Measurements from ENCODE around the gene HMCN2.

The HMCN2 gene

DNA sequence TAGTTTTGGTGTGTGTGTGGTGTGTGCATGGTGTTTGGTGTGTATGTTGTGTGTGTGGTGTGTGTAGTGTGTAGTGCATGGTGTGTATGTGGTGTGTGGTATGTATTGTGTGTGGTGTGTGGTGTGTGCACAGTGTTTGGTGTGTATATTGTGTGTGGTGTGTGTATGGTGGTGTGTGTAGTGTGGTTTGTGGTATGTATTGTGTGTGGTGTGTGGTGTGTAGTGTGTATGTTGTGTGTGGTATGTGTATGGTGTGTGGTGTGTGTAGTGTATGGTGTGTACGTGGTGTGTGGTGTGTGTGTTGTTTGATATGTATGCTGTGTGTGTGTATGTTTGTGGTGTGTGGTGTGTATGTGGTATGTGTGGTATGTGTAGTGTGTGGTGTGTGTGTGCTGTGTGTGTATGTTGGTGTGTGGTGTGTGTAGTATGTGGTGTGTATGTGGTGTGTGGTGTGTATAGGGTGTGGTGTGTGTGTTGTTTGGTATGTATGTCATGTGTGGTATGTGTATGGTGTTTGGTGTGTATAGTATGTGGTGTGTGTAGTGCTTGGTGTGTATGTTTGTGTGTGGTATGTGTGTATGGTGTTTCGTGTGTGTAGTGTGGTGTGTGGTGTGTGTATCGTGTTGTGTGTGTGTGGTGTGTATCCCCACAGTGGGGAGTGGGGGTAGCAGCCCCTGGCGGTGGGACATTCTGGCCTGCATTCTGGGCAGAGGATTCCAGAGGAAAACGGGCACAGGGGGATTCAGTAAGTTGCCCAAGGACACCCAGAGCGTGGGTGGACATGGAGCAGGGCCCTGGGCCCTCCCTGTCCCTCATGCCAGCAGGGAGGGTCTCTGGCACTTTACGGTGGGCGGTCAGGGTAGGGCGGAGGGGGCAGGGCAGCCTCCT, 79.7 kb downstream of the HMCN2 start:
- Histone ChIP-seq H3K9me3 (ENCODE audit: insufficient read depth, low read length) (no peaks in the 10 kb centered on the region), H3K79me2 (ENCODE audit: low read length) (no peaks in the 10 kb centered on the region), H3K4me3 (ENCODE audit: low read length) (no peak overlapping the region), H3K4me2 (ENCODE audit: low read length) (no peak overlapping the region), H3K27ac (ENCODE audit: low read length) (no peak overlapping the region), H3K9ac (ENCODE audit: low read length) (no peak overlapping the region), H4K20me1 (ENCODE audit: insufficient read depth, low read length) (no peaks in the 10 kb centered on the region), H3K4me1 (ENCODE audit: low read length) (no peaks in the 10 kb centered on the region), H3K27me3 (ENCODE audit: low read depth, low read length) (no peaks in the 10 kb centered on the region), H3K36me3 (replicated peaks; ENCODE audit: low read depth, low read length) (no peaks in the 10 kb centered on the region), H2AFZ (ENCODE audit: low read depth, low read length) (no peak overlapping the region)
- TF ChIP-seq, protein P1, sequence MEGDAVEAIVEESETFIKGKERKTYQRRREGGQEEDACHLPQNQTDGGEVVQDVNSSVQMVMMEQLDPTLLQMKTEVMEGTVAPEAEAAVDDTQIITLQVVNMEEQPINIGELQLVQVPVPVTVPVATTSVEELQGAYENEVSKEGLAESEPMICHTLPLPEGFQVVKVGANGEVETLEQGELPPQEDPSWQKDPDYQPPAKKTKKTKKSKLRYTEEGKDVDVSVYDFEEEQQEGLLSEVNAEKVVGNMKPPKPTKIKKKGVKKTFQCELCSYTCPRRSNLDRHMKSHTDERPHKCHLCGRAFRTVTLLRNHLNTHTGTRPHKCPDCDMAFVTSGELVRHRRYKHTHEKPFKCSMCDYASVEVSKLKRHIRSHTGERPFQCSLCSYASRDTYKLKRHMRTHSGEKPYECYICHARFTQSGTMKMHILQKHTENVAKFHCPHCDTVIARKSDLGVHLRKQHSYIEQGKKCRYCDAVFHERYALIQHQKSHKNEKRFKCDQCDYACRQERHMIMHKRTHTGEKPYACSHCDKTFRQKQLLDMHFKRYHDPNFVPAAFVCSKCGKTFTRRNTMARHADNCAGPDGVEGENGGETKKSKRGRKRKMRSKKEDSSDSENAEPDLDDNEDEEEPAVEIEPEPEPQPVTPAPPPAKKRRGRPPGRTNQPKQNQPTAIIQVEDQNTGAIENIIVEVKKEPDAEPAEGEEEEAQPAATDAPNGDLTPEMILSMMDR (IDR thresholded peaks at IDR 0.05; ENCODE audit: low read depth, low read length), result no peak
- no peak for TF ChIP-seq EZH2phosphoT487 (IDR thresholded peaks at IDR 0.05; ENCODE audit: low read depth)

DNA sequence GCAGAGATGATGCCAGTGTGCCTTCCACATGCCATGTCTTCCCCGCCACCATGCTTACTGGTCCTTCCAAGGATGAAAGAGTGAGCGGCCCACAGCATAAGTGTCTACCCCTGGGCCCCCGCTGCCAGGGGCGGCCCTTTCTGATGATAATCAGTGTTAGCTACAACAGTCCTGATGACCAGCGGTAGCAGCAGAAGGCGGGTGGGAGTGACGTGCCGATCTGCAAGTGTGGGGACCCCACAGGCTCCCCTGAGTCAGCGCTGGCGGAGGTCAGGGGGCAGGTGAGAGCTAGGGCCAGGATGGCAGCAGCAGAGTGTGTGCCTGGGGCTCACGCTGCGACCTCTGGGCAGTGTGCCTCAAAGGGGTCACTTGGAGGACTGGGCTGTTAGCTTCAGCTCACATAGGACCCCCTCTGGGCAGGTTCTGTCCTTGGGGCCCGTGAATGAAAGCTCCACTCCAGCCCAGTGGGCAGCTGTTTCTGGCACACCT, 80.4 kb downstream of the HMCN2 start:
- no peaks in the 10 kb centered on the region for H3K9me3 ChIP-seq (ENCODE audit: insufficient read depth, low read length)
- H3K9ac ChIP-seq (ENCODE audit: low read length), result no peak overlapping the region
- H4K20me1 ChIP-seq (ENCODE audit: insufficient read depth, low read length), result no peaks in the 10 kb centered on the region
- no peaks in the 10 kb centered on the region for H3K4me1 ChIP-seq (ENCODE audit: low read length)
- no peaks in the 10 kb centered on the region for H3K36me3 ChIP-seq (replicated peaks; ENCODE audit: low read depth, low read length)
- H3K4me3 ChIP-seq (ENCODE audit: low read length), result no peak overlapping the region
- no peaks in the 10 kb centered on the region for H3K79me2 ChIP-seq (ENCODE audit: low read length)
- TF ChIP-seq, protein P1 (IDR thresholded peaks at IDR 0.05; ENCODE audit: low read depth, low read length), result no peak
- TF ChIP-seq EZH2phosphoT487 (IDR thresholded peaks at IDR 0.05; ENCODE audit: low read depth), result no peak
- H3K27ac ChIP-seq (ENCODE audit: low read length), result no peak overlapping the region
- no peak overlapping the region for H3K4me2 ChIP-seq (ENCODE audit: low read length)
- no peak overlapping the region for H2AFZ ChIP-seq (ENCODE audit: low read depth, low read length)
- H3K27me3 ChIP-seq (ENCODE audit: low read depth, low read length), result no peaks in the 10 kb centered on the region

DNA sequence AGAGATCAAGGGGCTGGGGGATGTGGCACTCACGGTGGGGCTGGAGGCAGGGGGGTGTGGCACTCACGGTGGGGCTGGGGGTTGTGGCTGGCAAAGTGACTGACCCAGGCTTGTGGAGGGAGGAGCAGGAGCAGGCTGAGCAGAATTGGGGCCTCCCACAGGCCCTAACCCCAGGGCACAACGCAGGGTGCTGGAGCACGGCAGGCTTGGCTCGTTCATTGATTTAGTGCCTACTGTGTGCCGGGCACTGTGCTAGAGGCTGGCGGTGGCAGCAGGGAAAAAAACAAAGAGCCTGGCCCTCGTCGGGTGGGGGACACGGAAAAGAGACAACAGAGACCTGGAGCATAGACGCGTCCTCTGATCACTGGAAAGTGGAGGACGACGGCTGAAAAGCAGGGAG, 80.9 kb downstream of the HMCN2 start:
- Histone ChIP-seq H3K27ac (ENCODE audit: low read length) (no peak overlapping the region), H2AFZ (ENCODE audit: low read depth, low read length) (no peak overlapping the region), H3K79me2 (ENCODE audit: low read length) (no peaks in the 10 kb centered on the region), H3K4me3 (ENCODE audit: low read length) (no peak overlapping the region), H3K27me3 (ENCODE audit: low read depth, low read length) (no peaks in the 10 kb centered on the region), H3K36me3 (replicated peaks; ENCODE audit: low read depth, low read length) (no peaks in the 10 kb centered on the region), H4K20me1 (ENCODE audit: insufficient read depth, low read length) (no peaks in the 10 kb centered on the region), H3K4me1 (ENCODE audit: low read length) (no peaks in the 10 kb centered on the region), H3K4me2 (ENCODE audit: low read length) (no peak overlapping the region), H3K9ac (ENCODE audit: low read length) (no peak overlapping the region), H3K9me3 (ENCODE audit: insufficient read depth, low read length) (no peaks in the 10 kb centered on the region)
- TF ChIP-seq EZH2phosphoT487 (IDR thresholded peaks at IDR 0.05; ENCODE audit: low read depth), result no peak
- TF ChIP-seq, protein P1 (IDR thresholded peaks at IDR 0.05; ENCODE audit: low read depth, low read length), result no peak

DNA sequence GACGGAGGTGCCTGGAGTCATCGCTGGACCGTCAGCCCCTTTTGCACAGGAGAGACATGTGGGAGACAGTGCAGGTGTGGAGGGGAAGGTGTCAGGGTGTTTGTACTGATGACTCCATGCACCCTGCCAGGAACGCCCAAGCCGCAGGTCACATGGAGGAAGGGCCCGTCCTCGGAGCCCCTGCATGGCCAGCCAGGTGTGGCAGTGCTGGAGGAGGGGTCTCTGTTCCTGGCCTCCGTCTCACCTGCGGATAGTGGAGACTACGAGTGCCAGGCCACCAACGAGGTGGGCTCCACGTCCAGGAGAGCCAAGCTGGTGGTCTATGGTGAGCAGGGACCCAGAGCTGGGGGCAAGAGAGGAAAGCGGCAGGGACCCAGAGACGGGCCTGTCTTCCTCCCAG, 81.5 kb downstream of the HMCN2 start:
- TF ChIP-seq, protein P1 (IDR thresholded peaks at IDR 0.05; ENCODE audit: low read depth, low read length), result no peak
- TF ChIP-seq EZH2phosphoT487 (IDR thresholded peaks at IDR 0.05; ENCODE audit: low read depth), result no peak
- no peak overlapping the region for H3K9ac ChIP-seq (ENCODE audit: low read length)
- H3K36me3 ChIP-seq (replicated peaks; ENCODE audit: low read depth, low read length), result no peaks in the 10 kb centered on the region
- no peak overlapping the region for H3K27ac ChIP-seq (ENCODE audit: low read length)
- no peaks in the 10 kb centered on the region for H3K79me2 ChIP-seq (ENCODE audit: low read length)
- no peaks in the 10 kb centered on the region for H3K9me3 ChIP-seq (ENCODE audit: insufficient read depth, low read length)
- no peak overlapping the region for H3K4me3 ChIP-seq (ENCODE audit: low read length)
- H3K4me1 ChIP-seq (ENCODE audit: low read length), result peaks cover 5% of the 10 kb centered on the region; the same call in 1 of the 2 replicates
- no peak overlapping the region for H2AFZ ChIP-seq (ENCODE audit: low read depth, low read length)
- H3K27me3 ChIP-seq (ENCODE audit: low read depth, low read length), result no peaks in the 10 kb centered on the region
- H4K20me1 ChIP-seq (ENCODE audit: insufficient read depth, low read length), result no peaks in the 10 kb centered on the region
- H3K4me2 ChIP-seq (ENCODE audit: low read length), result no peak overlapping the region

Measured in OCI-LY3 (cell line).